Activated T-helper 1 cell treated with Interleukin-2 at 50 U/mL for 16 hours (primary cell): Measurements from ENCODE around the gene TMBIM6.

Experiments used
- DNase-seq: peaks from one replicate; pipeline ENCODE4 v3.0.0-alpha.2; 2020; ENCODE audit warnings: low read depth

Gene TMBIM6

DNA sequence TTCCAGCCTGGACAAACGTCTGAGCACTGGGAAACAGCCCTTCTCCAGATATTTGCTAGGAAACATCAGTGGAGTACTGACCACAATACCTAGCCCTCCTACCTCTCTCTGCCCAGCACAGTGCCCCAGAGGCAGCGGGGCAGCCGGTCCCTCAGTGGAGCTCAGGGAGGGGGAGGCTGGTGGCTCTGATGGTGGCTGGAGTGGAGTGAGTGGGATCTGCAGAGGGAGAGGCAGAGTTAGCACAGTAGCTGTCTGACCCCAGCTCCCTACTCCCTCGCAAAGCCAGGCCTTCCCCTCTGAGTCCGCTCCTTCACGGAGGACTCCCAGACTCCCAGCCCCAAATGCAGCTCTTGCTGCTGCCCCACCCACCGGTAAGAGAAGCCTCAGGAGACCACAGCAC, 56.9 kb downstream of the TMBIM6 start:
- DNase-seq = no peak

DNA sequence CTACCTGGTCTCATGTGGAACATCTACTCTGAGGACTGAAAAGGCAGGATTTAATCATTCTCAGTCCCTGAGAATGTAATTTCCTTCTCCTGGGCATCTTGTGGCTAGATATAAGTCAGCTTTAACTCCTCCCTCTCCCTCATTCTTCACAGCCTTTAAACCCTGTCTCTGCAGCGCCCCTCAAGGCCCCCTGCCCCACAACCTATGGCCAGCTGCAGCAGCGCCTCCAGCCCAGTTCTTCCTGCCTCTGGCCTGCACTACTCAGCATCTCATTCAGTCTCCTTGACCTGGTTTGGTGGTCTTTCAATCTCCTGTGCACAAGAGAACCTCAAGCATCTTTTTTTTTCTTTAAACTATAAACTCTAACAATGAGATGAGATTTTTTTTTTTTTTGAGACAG, 57.6 kb downstream of the TMBIM6 start:
- no peak for DNase-seq

DNA sequence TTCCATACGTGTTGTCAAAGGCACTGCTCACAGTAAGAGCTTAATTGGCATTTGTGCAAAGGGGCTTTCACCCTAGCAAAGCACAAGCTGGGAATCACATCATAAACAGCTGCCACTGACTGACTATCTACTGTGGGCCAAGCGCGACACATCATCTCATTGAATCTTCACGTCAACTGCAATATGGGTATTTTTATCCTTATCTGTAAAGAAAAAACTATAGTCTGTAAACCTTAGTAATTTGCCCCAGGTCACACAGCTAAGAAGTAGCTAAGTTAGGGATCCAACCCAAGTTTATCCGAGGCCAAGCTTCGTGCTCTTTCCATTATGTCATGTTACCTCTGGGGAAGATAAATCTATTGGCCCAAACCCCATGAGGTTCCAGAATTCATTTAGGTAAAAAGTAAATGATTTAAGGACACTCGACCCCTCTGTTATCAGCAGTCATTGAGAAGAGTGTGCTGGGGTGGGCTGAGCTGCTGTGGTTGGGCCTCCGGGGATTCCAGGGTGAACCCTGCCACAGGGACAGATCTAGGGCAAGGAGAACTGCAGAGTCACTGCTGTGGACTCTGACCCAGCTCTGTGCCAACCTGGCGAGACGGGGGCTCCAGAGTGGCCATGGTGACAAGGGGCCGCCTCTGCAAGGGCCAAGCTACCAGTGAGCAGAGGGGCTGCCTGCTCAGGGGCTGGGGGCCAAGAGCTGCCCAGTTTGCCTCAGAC, 59.2 kb downstream of the TMBIM6 start:
- DNase-seq = no peak

DNA sequence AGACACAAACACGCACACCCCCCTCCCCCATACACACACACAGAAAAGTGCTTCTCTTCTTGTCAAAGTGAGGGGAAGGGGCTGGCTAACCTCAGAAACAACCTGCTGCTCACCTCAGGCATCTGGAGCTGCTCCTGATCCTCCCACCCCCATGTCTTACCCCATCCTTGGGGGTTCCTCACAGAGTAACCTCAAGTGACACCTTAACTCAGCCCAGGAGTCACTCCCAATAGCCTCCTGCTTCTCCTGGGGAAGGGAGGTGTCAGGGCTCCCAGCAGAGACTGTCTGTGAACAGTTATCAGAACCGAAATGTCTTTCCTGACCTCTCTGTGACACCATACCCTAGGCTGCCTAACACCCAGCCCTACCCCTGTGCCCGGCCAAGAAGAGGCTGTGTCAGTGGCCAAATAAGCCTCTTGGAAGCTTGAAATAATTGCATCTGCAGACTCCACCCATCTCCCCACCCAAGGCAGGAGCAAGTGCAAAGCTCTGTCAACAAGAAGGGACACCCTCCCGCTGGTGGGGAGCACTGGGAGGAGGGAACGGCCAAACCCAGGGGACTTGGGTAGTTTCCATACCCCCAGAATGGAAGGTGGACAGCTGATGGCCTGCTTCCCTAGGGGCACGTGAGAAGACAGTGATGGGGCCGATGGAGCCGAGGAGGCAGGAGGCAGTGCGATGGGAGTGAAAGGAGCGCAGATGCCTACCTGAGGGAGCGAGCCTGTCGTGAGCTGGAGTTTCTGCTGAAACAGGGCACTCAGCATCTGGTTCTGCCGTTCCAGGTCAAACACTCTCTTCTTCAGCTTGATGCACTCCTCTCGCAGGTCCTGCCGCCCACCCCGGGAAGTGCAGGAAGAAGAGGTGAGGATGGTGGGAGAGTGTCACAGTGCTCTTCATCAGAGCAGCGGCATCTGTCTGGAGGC, 60.0 kb downstream of the TMBIM6 start:
- no peak for DNase-seq

DNA sequence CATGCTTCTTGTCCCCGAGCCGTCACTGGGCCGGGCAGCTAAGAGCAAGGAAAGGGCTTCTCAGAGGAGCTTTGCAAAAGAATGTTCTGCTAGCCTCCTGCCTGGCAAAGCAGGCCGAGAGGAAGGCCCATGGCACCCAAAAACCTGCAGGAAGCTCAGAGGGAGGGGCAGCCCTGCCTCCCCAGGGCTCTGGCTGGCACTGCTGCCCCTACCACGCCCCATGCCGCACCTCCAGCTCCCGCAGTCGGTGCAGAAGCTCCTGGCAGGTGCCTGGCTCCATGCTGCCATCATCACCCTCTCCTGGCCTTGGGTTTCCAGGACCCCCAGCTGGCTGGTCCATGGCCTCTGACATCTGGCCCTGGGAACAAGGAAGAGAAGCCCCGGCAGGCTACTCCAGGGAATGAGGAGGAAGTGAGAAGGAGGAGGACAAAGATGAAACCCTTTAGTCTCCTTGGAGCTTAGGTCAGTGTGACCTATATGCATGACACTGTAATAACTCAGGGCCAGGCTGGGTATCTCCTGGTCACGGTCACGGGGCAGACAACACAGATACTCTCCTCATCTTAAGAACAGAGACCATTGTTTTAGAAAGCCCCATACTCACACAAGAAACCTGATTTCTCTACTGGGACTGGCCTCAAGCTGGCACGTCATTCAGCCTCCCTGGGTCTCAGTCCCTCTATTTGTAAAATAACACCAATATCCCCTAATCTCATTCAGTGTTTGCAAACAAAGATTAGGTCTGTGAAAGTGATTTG, 62.5 kb downstream of the TMBIM6 start:
- no peak for DNase-seq

DNA sequence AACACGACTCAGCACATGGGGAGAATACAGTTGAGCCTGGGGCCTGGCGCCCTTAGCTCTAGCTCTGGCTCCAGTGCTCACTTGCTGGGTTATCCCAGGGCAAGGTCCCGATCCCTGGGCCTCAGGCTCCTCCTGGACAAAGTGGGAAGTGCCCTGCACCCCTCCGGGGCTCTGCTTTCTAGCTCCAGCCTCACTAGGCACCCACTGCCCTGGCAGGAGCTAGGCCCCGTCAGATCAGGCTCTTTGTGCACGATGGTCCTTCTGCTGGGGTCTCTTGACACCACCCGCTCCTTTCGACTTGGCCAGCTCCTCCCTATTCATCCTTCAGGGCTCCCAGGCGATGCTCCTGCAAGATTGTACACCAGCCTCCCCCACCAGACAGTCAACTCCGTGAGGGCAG, 63.5 kb downstream of the TMBIM6 start:
- no peak for DNase-seq

- DNase-seq = no peak
Measured at GRCh38 chr12:49805409-49805808, 64.1 kb downstream of the TMBIM6 start.

DNA sequence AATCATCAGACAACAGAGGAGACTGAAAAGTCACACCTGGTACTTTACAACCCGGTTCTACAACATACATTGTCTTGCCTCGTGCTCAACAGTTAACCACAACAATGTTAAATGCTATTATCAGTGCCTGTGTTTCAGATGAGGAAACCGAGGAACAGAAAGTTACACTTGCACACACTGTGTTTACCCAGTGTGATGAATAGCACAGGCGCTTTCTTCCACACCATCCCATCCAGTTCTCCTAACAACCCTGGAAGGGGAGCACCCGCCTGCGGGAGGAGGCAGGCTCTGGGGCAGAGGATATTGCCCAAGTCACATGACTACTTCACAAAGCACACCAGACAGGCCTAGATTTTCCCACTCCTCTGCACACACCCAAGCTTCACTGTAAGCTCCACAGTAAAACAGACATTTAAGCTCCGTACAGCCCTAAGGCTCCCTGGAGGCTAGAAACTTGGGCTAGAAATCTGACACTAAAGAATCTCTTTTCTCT, 65.0 kb downstream of the TMBIM6 start:
- no peak for DNase-seq

- DNase-seq = no peak
Measured at GRCh38 chr12:49806877-49807276, 65.5 kb downstream of the TMBIM6 start.

- DNase-seq = no peak
Measured at GRCh38 chr12:49807991-49808580, 66.7 kb downstream of the TMBIM6 start.

DNA sequence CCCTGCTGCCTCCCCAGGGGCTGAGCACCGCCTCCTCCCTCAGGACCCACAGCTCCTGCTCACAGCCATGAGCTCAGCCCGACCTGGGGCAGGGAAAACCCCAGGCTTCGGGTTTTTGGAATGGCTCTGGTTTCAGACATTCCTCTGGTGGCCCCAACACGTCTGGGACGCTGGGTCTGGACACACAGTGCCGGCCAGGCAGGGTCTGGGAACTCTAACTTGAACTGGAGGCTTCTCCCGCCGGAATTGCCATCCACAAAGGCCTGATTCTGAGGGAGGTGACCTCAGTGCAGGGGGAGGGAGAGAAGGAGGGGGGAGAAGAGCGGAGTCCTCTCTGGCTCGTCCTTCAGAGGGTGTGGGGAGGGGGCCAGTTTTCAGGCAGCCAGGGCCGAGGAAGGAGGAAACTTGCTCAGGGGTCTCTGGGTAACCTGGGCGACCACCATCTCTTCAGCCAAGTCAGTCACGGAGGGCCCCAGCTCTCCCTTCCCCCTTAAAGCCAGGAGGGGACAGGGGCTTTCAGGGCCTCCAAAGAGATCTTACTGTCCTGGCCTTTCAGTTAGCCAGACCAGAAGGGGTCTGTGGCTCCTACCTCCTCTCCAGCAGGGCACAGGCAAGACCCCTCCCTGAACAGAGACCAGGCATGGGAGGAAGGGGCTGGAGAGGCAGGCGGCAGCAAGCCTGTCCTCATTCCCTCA, 67.5 kb downstream of the TMBIM6 start:
- no peak for DNase-seq

GRCh38 chr12:49809381-49809905, 68.1 kb downstream of the TMBIM6 start:
- DNase-seq = no peak

DNA sequence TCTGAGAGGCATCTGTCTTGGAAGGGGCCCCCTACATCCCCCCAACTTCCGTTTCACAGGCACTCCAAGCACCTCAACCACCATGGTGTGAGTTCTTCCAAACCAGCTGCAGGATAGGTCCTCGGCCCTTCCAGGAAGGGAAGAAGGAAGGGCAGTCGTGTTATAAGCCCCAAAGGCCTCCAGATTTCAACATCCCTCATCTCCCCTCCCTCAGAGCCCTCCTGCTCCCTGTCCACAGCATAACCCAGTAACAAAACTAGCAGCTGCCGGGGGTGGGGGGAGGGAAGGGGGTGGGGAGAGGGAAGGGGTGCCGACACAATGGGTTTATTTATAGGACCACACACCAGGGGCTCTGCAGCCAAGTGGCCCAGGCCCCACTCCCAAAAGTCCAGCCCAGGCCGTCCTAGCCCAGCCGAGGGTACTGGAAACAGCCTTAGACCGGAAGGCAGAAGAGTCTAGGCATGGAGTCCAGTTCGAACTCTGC, 68.6 kb downstream of the TMBIM6 start:
- DNase-seq = no peak

- DNase-seq = no peak
Measured at GRCh38 chr12:49811136-49811535, 69.8 kb downstream of the TMBIM6 start.

GRCh38 chr12:49811961-49812401, 70.6 kb downstream of the TMBIM6 start:
- no peak for DNase-seq

DNA sequence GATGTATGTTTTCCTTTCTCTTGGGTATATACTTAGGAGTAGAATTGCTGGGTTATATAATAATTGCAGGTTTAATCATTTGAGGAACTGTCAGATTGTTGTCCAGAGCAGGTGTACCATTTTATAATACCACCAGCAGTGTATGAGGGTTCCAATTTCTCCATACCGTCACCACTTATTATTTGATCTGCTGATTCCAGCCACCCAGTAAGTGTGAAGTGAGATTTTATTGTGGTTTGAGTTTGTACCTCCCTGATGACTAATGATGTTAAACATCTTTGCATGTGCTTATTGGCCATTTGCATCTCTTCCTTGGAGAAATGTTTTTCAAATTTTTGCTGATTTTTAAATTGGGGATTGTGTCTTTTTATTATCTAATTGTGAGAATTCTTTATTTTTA, 71.8 kb downstream of the TMBIM6 start:
- no peak for DNase-seq
